Lower leg skin (tissue), 4 donors: ENCODE results near the gene ABCA6. TPM values are rescaled to one million over a fixed set of nuclear protein-coding genes. Genes with fewer than 3 reads are reported as not detected.

Source experiments
- DNase-seq, 2 donors: peaks; one replicate each; pipeline ENCODE4 v3.0.0-alpha.2; 2019; ENCODE audit warnings: low spot score in 2 of 2
- H3K4me3 ChIP-seq: fragments of 200-600 bp; sonication (generic); 2 replicates; pipeline ENCODE4 v1.5.1; 2017; ENCODE audit warnings: mild to moderate bottlenecking, low read depth; ENCODE audit not compliant: poor library complexity, severe bottlenecking
- CTCF ChIP-seq, 3 donors: fragments of 450-650 bp; IDR thresholded peaks; one replicate each; pipeline ENCODE4 v1.5.1; 2016; ENCODE audit warnings: antibody characterized with exemption in 3 of 3, mild to moderate bottlenecking in 3 of 3, moderate library complexity in 2 of 3
- POLR2A ChIP-seq, 2 donors: fragments of 450-650 bp; IDR thresholded peaks; one replicate each; pipeline ENCODE4 v1.6.1; 2016 to 2017; ENCODE audit warnings: antibody characterized with exemption in 2 of 2, mild to moderate bottlenecking in 1 of 2, moderate library complexity in 1 of 2
- WGBS, 2 donors: methylation state at CpG; one replicate each; pipeline ENCODE4 v1.1.5; 2018; 5-methylcytosine and 5-hydroxymethylcytosine counted together
- intact Hi-C: fragments of 100-400 bp; cut with DNase I; formaldehyde crosslinking; loops from one replicate; pipeline ENCODE4 v1.15.0; 2023; ENCODE audit warnings: low total_unique reads
- microRNA-seq, 2 donors: library from miRNA; unstranded; fragments of <30 nt; microRNA quantifications; one replicate each; pipeline ENCODE4, GENCODE V29; 2016; ENCODE audit warnings: borderline replicate concordance in 2 of 2, borderline number of aligned reads in 1 of 2
- total RNA-seq, 4 donors: library from RNA; depleted of rRNA; stranded (reverse); fragments of >200 nt; gene quantifications; one replicate each; pipeline ENCODE4 v1.1.0, GENCODE V29; 2016

ABCA6 gene
- total RNA-seq, 4 donors from 2014 or later = 16.3 to 29.0 (median 16.8) TPM

- no peak for DNase-seq
- WGBS, 2 donors = 86% methylated on average over 3 of the region's 3 CpGs
- TF ChIP-seq POLR2A (IDR thresholded peaks at IDR 0.05) (no peak), CTCF (IDR thresholded peaks at IDR 0.05) (no peak)
- intact Hi-C loops = no loop called here
- no peak overlapping the region for H3K4me3 ChIP-seq
Measured at GRCh38 chr17:69031839-69032238, 109.9 kb downstream of the ABCA6 start.

- TF ChIP-seq CTCF (IDR thresholded peaks at IDR 0.05) (no peak), POLR2A (IDR thresholded peaks at IDR 0.05) (no peak)
- DNase-seq = no peak
- intact Hi-C loops = no loop called here
Measured at GRCh38 chr17:69030169-69030568, 111.5 kb downstream of the ABCA6 start.

More at GRCh38 chr17:69030169-69030568, 111.5 kb downstream of the ABCA6 start:
- H3K4me3 ChIP-seq = no peak overlapping the region
- WGBS, 2 donors = 89 to 90% methylated on average over 1 of the region's 1 CpG

Small RNA genes within 50 kb of the gene (microRNA-seq; reads per million reads assigned to microRNA genes)
- gene MIR4524A (0 reads per million in 2 donors), gene MIR4524B (0 reads per million in 2 donors)

Other genes starting within 250 kb of the ABCA6 start
- gene ABCA8, start 186.5 kb downstream of the ABCA6 start, total RNA-seq = 10 to 100 TPM in 3 of 4 donors, 1 to 10 TPM in 1; 6.1 to 17.9 (median 13.9) TPM
- 10 to 100 TPM in 1 of 4 donors, 1 to 10 TPM in 3; 4.5 to 10.3 (median 7.7) TPM for gene ABCA9, start 81.0 kb downstream of the ABCA6 start, total RNA-seq
- 1 to 10 TPM; 1.9 to 8.9 (median 3.6) TPM for gene ABCA10, start 86.9 kb upstream of the ABCA6 start, total RNA-seq
- 10 to 100 TPM; 36.9 to 63.3 (median 46.5) TPM for gene ABCA5, start 185.2 kb upstream of the ABCA6 start, total RNA-seq